HepG2 (cell line): ENCODE data around the gene ADRM1. TPM values are rescaled to one million over a fixed set of nuclear protein-coding genes. Genes with fewer than 3 reads are reported as not detected.

Source experiments
- ADNP ChIP-seq: sonication (generic); formaldehyde crosslinking; IDR thresholded peaks from 2 replicates; pipeline ENCODE4 v1.4.0; 2020; ENCODE audit warnings: missing genetic modification reagents
- AKAP8 ChIP-seq: sonication (generic); formaldehyde crosslinking; IDR thresholded peaks from 2 replicates; pipeline ENCODE4 v1.5.1; 2020; ENCODE audit warnings: mild to moderate bottlenecking, missing genetic modification reagents
- ARID2 ChIP-seq: sonication (generic); formaldehyde crosslinking; IDR thresholded peaks from 2 replicates; pipeline ENCODE4 v1.8.1; 2022; ENCODE audit warnings: mild to moderate bottlenecking, missing genetic modification reagents, borderline replicate concordance
- DDIT3 ChIP-seq: sonication (generic); formaldehyde crosslinking; IDR thresholded peaks from 2 replicates; pipeline ENCODE4 v1.4.0; 2020; ENCODE audit warnings: mild to moderate bottlenecking, missing genetic modification reagents
- FOXP4 ChIP-seq: sonication (generic); formaldehyde crosslinking; IDR thresholded peaks from 2 replicates; pipeline ENCODE4 v1.4.0; 2020; ENCODE audit warnings: missing genetic modification reagents
- GPN1 ChIP-seq: sonication (generic); formaldehyde crosslinking; IDR thresholded peaks from 2 replicates; pipeline ENCODE4 v1.5.1; 2020; ENCODE audit warnings: missing genetic modification reagents, borderline replicate concordance
- HDAC6 ChIP-seq: fragments of 200-600 bp; sonication (generic); IDR thresholded peaks from 2 replicates; pipeline ENCODE4 v1.7.0; 2017; ENCODE audit warnings: mild to moderate bottlenecking, antibody characterized with exemption, low read length, low read depth
- KDM1A ChIP-seq: IDR thresholded peaks from 2 replicates; pipeline ENCODE4 v1.6.1; 2016; ENCODE audit warnings: missing compliant biosample characterization
- RAD51 ChIP-seq: fragments of 450-650 bp; IDR thresholded peaks from 2 replicates; pipeline ENCODE4 v1.6.1; 2016; ENCODE audit warnings: borderline replicate concordance
- RBFOX2 ChIP-seq: fragments of 200-400 bp; formaldehyde crosslinking; IDR thresholded peaks from 2 replicates; pipeline ENCODE4 v1.6.1; 2017; ENCODE audit warnings: low read depth, mild to moderate bottlenecking, low read length
- RNF2 ChIP-seq: fragments of 450-650 bp; conservative IDR thresholded peaks from 2 replicates; pipeline ENCODE4 v1.6.1; 2016; ENCODE audit warnings: low read depth
- SP5 ChIP-seq: IDR thresholded peaks from 2 replicates; pipeline ENCODE4 v1.6.1; 2016; ENCODE audit warnings: low read depth, borderline replicate concordance
- THAP8 ChIP-seq: sonication (generic); formaldehyde crosslinking; IDR thresholded peaks from 2 replicates; pipeline ENCODE4 v1.5.1; 2020; ENCODE audit warnings: missing genetic modification reagents, mild to moderate bottlenecking, borderline replicate concordance
- ZBTB33 ChIP-seq: sonication (generic); formaldehyde crosslinking; IDR thresholded peaks from 2 replicates; pipeline ENCODE4 v1.4.0; 2020; ENCODE audit warnings: missing genetic modification reagents
- ZKSCAN8 ChIP-seq: IDR thresholded peaks from 2 replicates; pipeline ENCODE4 v1.6.1; 2016; ENCODE audit warnings: borderline replicate concordance, missing genetic modification reagents, missing compliant biosample characterization
- ZNF451 ChIP-seq: sonication (generic); formaldehyde crosslinking; IDR thresholded peaks from 2 replicates; pipeline ENCODE4 v1.5.0; 2020; ENCODE audit warnings: mild to moderate bottlenecking, missing genetic modification reagents
- ZNF83 ChIP-seq: sonication (generic); formaldehyde crosslinking; IDR thresholded peaks from 2 replicates; pipeline ENCODE4 v1.4.0; 2020; ENCODE audit warnings: missing genetic modification reagents, mild to moderate bottlenecking, borderline replicate concordance
- ZNF850 ChIP-seq: sonication (generic); formaldehyde crosslinking; conservative IDR thresholded peaks from 2 replicates; pipeline ENCODE4 v1.9.0; 2021; ENCODE audit warnings: mild to moderate bottlenecking, missing genetic modification reagents
- polyA plus RNA-seq, 8 experiments: library from polyadenylated mRNA; depleted of rRNA in 3 of 8; stranded (reverse) in 7 of 8; unstranded in 1 of 8; fragments of >200 nt; fragmentation: Illumina TruSeq in 4 of 8; extraction: Trizol in 4 of 8; gene quantifications; 2 replicates each; pipeline versions ENCODE4 v1.2.1 to v1.2.3, GENCODE V29; 2011 to 2016; ENCODE audit warnings: low read depth in 4 of 8, missing spikeins in 1 of 8, mixed read lengths in 1 of 8; ENCODE audit not compliant: insufficient read depth in 1 of 8
- total RNA-seq, 5 experiments: library from RNA; depleted of rRNA; stranded (reverse); fragments of >200 nt; fragmentation: Illumina TruSeq; extraction: Trizol; gene quantifications; 2 replicates each; pipeline ENCODE4 v1.2.3, GENCODE V29; 2016; ENCODE audit warnings: low read depth in 1 of 5
- TF ChIP-seq, protein P1 (sequence below), 2 experiments: sonication (generic) in 1 of 2; formaldehyde crosslinking in 1 of 2; IDR thresholded peaks; 2 replicates each; pipeline versions ENCODE4 v1.5.1 to v1.6.1; 2011 to 2020; ENCODE audit warnings: borderline replicate concordance in 1 of 2, low read depth in 1 of 2, low read length in 1 of 2, mild to moderate bottlenecking in 1 of 2, missing genetic modification reagents in 1 of 2, moderate library complexity in 1 of 2
- TF ChIP-seq, protein P2 (sequence below): sonication (generic); formaldehyde crosslinking; conservative IDR thresholded peaks from 2 replicates; pipeline ENCODE4 v1.8.0; 2022; ENCODE audit warnings: missing genetic modification reagents

Gene ADRM1
- total and polyA plus RNA-seq, 2 of the 13 experiments (the other 11 are each of a cell fraction or from before 2014, with no cell fraction given): 92.9 to 154 TPM

- TF ChIP-seq, protein P1, sequence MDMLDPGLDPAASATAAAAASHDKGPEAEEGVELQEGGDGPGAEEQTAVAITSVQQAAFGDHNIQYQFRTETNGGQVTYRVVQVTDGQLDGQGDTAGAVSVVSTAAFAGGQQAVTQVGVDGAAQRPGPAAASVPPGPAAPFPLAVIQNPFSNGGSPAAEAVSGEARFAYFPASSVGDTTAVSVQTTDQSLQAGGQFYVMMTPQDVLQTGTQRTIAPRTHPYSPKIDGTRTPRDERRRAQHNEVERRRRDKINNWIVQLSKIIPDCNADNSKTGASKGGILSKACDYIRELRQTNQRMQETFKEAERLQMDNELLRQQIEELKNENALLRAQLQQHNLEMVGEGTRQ (IDR thresholded peaks at IDR 0.05; ENCODE audit: low read depth, low read length): no peak
- TF ChIP-seq, protein P1 (CRISPR knock-in tag; IDR thresholded peaks at IDR 0.05; ENCODE audit: borderline replicate concordance): no peak
- TF ChIP-seq ZNF850 (CRISPR knock-in tag) (no peak; the same call in 1 of the 2 replicates), THAP8 (CRISPR knock-in tag) (peak; percentile 13; the same call in 1 of the 2 replicates), GPN1 (CRISPR knock-in tag) (no peak), ZKSCAN8 (CRISPR knock-in tag) (peak; percentile 48; the same call in 1 of the 2 replicates), RNF2 (no peak), RBFOX2 (peak; percentile 95), DDIT3 (CRISPR knock-in tag) (no peak), RAD51 (no peak), ADNP (CRISPR knock-in tag) (no peak), FOXP4 (peak; percentile 73), ARID2 (no peak), AKAP8 (CRISPR knock-in tag) (peak; percentile 65; the same call in 1 of the 2 replicates), ZBTB33 (peak; percentile 67), HDAC6 (no peak), ZNF451 (CRISPR knock-in tag) (no peak; the same call in 1 of the 2 replicates), SP5 (CRISPR knock-in tag) (peak; percentile 83; the same call in 1 of the 2 replicates), KDM1A (CRISPR knock-in tag) (no peak), ZNF83 (CRISPR knock-in tag) (no peak)
- TF ChIP-seq, protein P2, sequence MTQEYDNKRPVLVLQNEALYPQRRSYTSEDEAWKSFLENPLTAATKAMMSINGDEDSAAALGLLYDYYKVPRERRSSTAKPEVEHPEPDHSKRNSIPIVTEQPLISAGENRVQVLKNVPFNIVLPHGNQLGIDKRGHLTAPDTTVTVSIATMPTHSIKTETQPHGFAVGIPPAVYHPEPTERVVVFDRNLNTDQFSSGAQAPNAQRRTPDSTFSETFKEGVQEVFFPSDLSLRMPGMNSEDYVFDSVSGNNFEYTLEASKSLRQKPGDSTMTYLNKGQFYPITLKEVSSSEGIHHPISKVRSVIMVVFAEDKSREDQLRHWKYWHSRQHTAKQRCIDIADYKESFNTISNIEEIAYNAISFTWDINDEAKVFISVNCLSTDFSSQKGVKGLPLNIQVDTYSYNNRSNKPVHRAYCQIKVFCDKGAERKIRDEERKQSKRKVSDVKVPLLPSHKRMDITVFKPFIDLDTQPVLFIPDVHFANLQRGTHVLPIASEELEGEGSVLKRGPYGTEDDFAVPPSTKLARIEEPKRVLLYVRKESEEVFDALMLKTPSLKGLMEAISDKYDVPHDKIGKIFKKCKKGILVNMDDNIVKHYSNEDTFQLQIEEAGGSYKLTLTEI (CRISPR knock-in tag): no peak
Observed at GRCh38 chr20:62302341-62303061, at the start of gene ADRM1 (continued).
